GM12892 (cell line): Measurements from ENCODE around the gene PAOX.

Source experiments
- POLR2A ChIP-seq: IDR thresholded peaks from 2 replicates; pipeline ENCODE4 v1.6.1; 2011; ENCODE audit warnings: low read depth, low read length, control low read depth
- POLR2AphosphoS5 ChIP-seq: IDR thresholded peaks from 2 replicates; pipeline ENCODE4 v1.6.1; 2011; ENCODE audit warnings: low read depth, low read length, control low read depth

DNA sequence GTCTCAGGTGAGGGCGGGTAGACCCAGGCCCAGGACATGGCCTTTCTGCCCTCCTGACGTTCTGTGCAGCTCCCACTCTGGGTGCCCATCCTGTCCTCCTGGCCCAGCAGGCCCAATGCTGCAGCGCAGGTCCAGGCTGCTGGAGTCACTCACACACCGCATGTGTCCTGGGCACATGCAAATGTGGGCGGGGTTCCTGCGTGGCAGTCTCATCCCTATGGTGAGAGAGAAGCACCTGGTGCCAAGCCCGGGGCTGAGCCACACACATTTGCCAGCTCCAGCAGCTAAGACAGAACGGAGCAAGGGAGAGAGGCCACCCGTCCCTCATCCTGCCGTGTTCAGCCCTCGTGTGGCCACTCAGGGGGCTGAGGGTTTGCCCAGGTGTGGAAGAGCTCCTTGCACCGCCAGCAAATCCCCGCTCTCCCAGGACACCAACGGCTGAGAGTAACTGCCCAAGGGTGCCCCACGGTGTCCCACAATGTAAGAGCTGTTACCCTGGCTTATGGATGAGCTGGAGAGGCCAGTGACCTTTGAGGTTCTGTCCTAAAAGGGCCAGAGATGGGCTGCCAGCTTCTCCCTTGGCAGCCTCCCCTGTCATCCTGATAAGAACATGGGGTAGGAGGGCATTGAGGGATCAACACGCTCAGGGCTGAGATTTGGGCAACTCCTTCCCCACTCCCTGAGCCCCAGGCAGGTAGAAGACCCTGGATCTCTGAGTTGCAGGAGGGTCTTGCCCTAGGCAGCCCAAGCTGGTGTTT, 25.7 kb upstream of the PAOX start:
- no peak for TF ChIP-seq POLR2AphosphoS5
- peak; percentile 38; the same call in 1 of the 2 replicates for TF ChIP-seq POLR2A
